ENCODE measurements around the gene FZD1. TPM values are rescaled to one million over a fixed set of nuclear protein-coding genes. Genes with fewer than 3 reads are reported as not detected.
A peak's percentile ranks its signal among the peaks of the same experiment; 100 is the strongest.

FZD1 gene
- polyA plus RNA-seq, 1 experiment, result 4.5 TPM

GRCh38 chr7:91264924-91265681 is 870 bp downstream of the FZD1 start:
- no peak for TF ChIP-seq CTCF (IDR thresholded peaks at IDR 0.05; ENCODE audit: insufficient read depth, low read depth, low read length)
- POLR2A ChIA-PET, result no interaction called here
- Histone ChIP-seq H3K36me3 (ENCODE audit: control insufficient read depth, insufficient read depth, low read length) (no peaks in the 10 kb centered on the region), H3K27me3 (ENCODE audit: control insufficient read depth, insufficient read depth, low read length) (no peaks in the 10 kb centered on the region), H3K4me3 (ENCODE audit: low read depth, low read length) (peak overlapping the region; percentile 49)
- CTCF ChIA-PET, result interaction anchor here (0.5 to 1.5 kb wide), 6 partner anchors 13 to 182 kb away, joined by 3 to 7 read pairs (median 3); no protein-coding TSS in a partner anchor
- no peak for DNase-seq (ENCODE audit: low read depth)

GRCh38 chr7:91265693-91266066 is 1.4 kb downstream of the FZD1 start:
- TF ChIP-seq CTCF (IDR thresholded peaks at IDR 0.05; ENCODE audit: insufficient read depth, low read depth, low read length), result no peak
- Histone ChIP-seq H3K4me3 (ENCODE audit: low read depth, low read length) (peak overlapping the region; percentile 49), H3K27me3 (ENCODE audit: control insufficient read depth, insufficient read depth, low read length) (no peaks in the 10 kb centered on the region), H3K36me3 (ENCODE audit: control insufficient read depth, insufficient read depth, low read length) (no peaks in the 10 kb centered on the region)
- no peak for DNase-seq (ENCODE audit: low read depth)
- CTCF ChIA-PET, result interaction anchor here (0.6 to 1.5 kb wide), 5 partner anchors 12 to 183 kb away, joined by 3 to 7 read pairs (median 3); no protein-coding TSS in a partner anchor
- POLR2A ChIA-PET, result no interaction called here

- ChIA-PET CTCF (interaction anchor here (0.6 to 1.8 kb wide), 5 partner anchors 11 to 183 kb away, joined by 3 to 7 read pairs (median 4); no protein-coding TSS in a partner anchor), POLR2A (no interaction called here)
- Histone ChIP-seq H3K36me3 (ENCODE audit: control insufficient read depth, insufficient read depth, low read length) (no peaks in the 10 kb centered on the region), H3K27me3 (ENCODE audit: control insufficient read depth, insufficient read depth, low read length) (no peaks in the 10 kb centered on the region), H3K4me3 (ENCODE audit: low read depth, low read length) (peak overlapping the region; percentile 49)
- no peak for DNase-seq (ENCODE audit: low read depth)
- TF ChIP-seq CTCF (IDR thresholded peaks at IDR 0.05; ENCODE audit: insufficient read depth, low read depth, low read length), result no peak
These were observed 1.9 kb downstream of the FZD1 start for GRCh38 chr7:91266067-91266688.

- no peaks in the 10 kb centered on the region for H3K36me3 ChIP-seq (ENCODE audit: control insufficient read depth, insufficient read depth, low read length)
- ChIA-PET POLR2A (no interaction called here), CTCF (interaction anchor here (0.6 to 1.8 kb wide), 2 partner anchors 26 to 85 kb away, joined by 3 to 4 read pairs; no protein-coding TSS in a partner anchor)
- H3K4me3 ChIP-seq (ENCODE audit: low read depth, low read length), result peak overlapping the region; percentile 49
- no peak for DNase-seq (ENCODE audit: low read depth)
- no peaks in the 10 kb centered on the region for H3K27me3 ChIP-seq (ENCODE audit: control insufficient read depth, insufficient read depth, low read length)
- TF ChIP-seq CTCF (IDR thresholded peaks at IDR 0.05; ENCODE audit: insufficient read depth, low read depth, low read length), result no peak
These were observed 2.5 kb downstream of the FZD1 start for GRCh38 chr7:91266689-91267090.

- peak overlapping the region; percentile 49 for H3K4me3 ChIP-seq (ENCODE audit: low read depth, low read length)
- peak; percentile 52 for DNase-seq (ENCODE audit: low read depth)
- TF ChIP-seq CTCF (IDR thresholded peaks at IDR 0.05; ENCODE audit: insufficient read depth, low read depth, low read length), result no peak
- no peaks in the 10 kb centered on the region for H3K36me3 ChIP-seq (ENCODE audit: control insufficient read depth, insufficient read depth, low read length)
- ChIA-PET CTCF (interaction anchor here (1.3 to 1.8 kb wide), 2 partner anchors 13 to 27 kb away, joined by 4 read pairs; no protein-coding TSS in a partner anchor), POLR2A (no interaction called here)
- no peaks in the 10 kb centered on the region for H3K27me3 ChIP-seq (ENCODE audit: control insufficient read depth, insufficient read depth, low read length)
These were observed 3.1 kb downstream of the FZD1 start for GRCh38 chr7:91267171-91267955.
